ENCODE measurements around the gene RNU1-1. TPM values are rescaled to one million over a fixed set of nuclear protein-coding genes. Genes with fewer than 3 reads are reported as not detected.
A peak's percentile ranks its signal among the peaks of the same experiment; 100 is the strongest.

The RNU1-1 gene
- total RNA-seq, 1 experiment from 2014 or later, result 1,197 TPM

GRCh38 chr1:16498573-16499413 is 15.3 kb downstream of the RNU1-1 start (continued):
- TF ChIP-seq NFATC4 (CRISPR knock-in tag; IDR thresholded peaks at IDR 0.05), result no peak
- peak; percentile 70; the same call in 1 of the 2 replicates for TF ChIP-seq ZNF219 (CRISPR knock-in tag; IDR thresholded peaks at IDR 0.05; ENCODE audit: borderline replicate concordance)
- TF ChIP-seq ATF3 (CRISPR knock-in tag; conservative IDR thresholded peaks at IDR 0.05), result no peak
- TF ChIP-seq, protein P1, sequence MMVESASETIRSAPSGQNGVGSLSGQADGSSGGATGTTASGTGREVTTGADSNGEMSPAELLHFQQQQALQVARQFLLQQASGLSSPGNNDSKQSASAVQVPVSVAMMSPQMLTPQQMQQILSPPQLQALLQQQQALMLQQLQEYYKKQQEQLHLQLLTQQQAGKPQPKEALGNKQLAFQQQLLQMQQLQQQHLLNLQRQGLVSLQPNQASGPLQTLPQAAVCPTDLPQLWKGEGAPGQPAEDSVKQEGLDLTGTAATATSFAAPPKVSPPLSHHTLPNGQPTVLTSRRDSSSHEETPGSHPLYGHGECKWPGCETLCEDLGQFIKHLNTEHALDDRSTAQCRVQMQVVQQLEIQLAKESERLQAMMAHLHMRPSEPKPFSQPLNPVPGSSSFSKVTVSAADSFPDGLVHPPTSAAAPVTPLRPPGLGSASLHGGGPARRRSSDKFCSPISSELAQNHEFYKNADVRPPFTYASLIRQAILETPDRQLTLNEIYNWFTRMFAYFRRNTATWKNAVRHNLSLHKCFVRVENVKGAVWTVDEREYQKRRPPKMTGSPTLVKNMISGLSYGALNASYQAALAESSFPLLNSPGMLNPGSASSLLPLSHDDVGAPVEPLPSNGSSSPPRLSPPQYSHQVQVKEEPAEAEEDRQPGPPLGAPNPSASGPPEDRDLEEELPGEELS (CRISPR knock-in tag; IDR thresholded peaks at IDR 0.05), result no peak
- peak; percentile 72; the same call in 1 of the 2 replicates for TF ChIP-seq FOXP1 (CRISPR knock-in tag; IDR thresholded peaks at IDR 0.05; ENCODE audit: borderline replicate concordance)
- TF ChIP-seq RELA (CRISPR knock-in tag; IDR thresholded peaks at IDR 0.05; ENCODE audit: borderline replicate concordance), result no peak
- no peak for TF ChIP-seq ZBTB21 (CRISPR knock-in tag; IDR thresholded peaks at IDR 0.05; ENCODE audit: borderline replicate concordance)
- no peak for TF ChIP-seq ZNF263 (CRISPR knock-in tag; IDR thresholded peaks at IDR 0.05; ENCODE audit: low read depth)
- no peak for TF ChIP-seq ZNF317 (CRISPR knock-in tag; IDR thresholded peaks at IDR 0.05; ENCODE audit: borderline replicate concordance, low read depth)
- TF ChIP-seq MXD4 (CRISPR knock-in tag; IDR thresholded peaks at IDR 0.05; ENCODE audit: borderline replicate concordance), result no peak
- no peak for TF ChIP-seq ESRRA (CRISPR knock-in tag; IDR thresholded peaks at IDR 0.05; ENCODE audit: borderline replicate concordance)
- TF ChIP-seq, protein P2, sequence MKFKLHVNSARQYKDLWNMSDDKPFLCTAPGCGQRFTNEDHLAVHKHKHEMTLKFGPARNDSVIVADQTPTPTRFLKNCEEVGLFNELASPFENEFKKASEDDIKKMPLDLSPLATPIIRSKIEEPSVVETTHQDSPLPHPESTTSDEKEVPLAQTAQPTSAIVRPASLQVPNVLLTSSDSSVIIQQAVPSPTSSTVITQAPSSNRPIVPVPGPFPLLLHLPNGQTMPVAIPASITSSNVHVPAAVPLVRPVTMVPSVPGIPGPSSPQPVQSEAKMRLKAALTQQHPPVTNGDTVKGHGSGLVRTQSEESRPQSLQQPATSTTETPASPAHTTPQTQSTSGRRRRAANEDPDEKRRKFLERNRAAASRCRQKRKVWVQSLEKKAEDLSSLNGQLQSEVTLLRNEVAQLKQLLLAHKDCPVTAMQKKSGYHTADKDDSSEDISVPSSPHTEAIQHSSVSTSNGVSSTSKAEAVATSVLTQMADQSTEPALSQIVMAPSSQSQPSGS (CRISPR knock-in tag; IDR thresholded peaks at IDR 0.05; ENCODE audit: borderline replicate concordance, low read depth), result no peak
- TF ChIP-seq AR (CRISPR knock-in tag; IDR thresholded peaks at IDR 0.05), result no peak
- TF ChIP-seq GRHL2 (CRISPR knock-in tag; IDR thresholded peaks at IDR 0.05; ENCODE audit: insufficient replicate concordance, severe bottlenecking), result no peak
- TF ChIP-seq FOXK1 (CRISPR knock-in tag; IDR thresholded peaks at IDR 0.05), result no peak
- 0 out of 2 replicates have a peak, but pooled peaks have one; percentile 46 for TF ChIP-seq TP53 (CRISPR knock-in tag; IDR thresholded peaks at IDR 0.05)
- TF ChIP-seq, protein P3, sequence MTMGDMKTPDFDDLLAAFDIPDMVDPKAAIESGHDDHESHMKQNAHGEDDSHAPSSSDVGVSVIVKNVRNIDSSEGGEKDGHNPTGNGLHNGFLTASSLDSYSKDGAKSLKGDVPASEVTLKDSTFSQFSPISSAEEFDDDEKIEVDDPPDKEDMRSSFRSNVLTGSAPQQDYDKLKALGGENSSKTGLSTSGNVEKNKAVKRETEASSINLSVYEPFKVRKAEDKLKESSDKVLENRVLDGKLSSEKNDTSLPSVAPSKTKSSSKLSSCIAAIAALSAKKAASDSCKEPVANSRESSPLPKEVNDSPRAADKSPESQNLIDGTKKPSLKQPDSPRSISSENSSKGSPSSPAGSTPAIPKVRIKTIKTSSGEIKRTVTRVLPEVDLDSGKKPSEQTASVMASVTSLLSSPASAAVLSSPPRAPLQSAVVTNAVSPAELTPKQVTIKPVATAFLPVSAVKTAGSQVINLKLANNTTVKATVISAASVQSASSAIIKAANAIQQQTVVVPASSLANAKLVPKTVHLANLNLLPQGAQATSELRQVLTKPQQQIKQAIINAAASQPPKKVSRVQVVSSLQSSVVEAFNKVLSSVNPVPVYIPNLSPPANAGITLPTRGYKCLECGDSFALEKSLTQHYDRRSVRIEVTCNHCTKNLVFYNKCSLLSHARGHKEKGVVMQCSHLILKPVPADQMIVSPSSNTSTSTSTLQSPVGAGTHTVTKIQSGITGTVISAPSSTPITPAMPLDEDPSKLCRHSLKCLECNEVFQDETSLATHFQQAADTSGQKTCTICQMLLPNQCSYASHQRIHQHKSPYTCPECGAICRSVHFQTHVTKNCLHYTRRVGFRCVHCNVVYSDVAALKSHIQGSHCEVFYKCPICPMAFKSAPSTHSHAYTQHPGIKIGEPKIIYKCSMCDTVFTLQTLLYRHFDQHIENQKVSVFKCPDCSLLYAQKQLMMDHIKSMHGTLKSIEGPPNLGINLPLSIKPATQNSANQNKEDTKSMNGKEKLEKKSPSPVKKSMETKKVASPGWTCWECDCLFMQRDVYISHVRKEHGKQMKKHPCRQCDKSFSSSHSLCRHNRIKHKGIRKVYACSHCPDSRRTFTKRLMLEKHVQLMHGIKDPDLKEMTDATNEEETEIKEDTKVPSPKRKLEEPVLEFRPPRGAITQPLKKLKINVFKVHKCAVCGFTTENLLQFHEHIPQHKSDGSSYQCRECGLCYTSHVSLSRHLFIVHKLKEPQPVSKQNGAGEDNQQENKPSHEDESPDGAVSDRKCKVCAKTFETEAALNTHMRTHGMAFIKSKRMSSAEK (CRISPR knock-in tag; IDR thresholded peaks at IDR 0.05; ENCODE audit: borderline replicate concordance), result no peak
- 0 out of 2 replicates have a peak, but pooled peaks have one; percentile 25 for TF ChIP-seq E2F5 (CRISPR knock-in tag; IDR thresholded peaks at IDR 0.05)
- TF ChIP-seq, protein P4, sequence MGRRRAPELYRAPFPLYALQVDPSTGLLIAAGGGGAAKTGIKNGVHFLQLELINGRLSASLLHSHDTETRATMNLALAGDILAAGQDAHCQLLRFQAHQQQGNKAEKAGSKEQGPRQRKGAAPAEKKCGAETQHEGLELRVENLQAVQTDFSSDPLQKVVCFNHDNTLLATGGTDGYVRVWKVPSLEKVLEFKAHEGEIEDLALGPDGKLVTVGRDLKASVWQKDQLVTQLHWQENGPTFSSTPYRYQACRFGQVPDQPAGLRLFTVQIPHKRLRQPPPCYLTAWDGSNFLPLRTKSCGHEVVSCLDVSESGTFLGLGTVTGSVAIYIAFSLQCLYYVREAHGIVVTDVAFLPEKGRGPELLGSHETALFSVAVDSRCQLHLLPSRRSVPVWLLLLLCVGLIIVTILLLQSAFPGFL (CRISPR knock-in tag; IDR thresholded peaks at IDR 0.05; ENCODE audit: borderline replicate concordance), result no peak
- no peak for TF ChIP-seq JAZF1 (CRISPR knock-in tag; IDR thresholded peaks at IDR 0.05)
- no peak for TF ChIP-seq TEAD4 (CRISPR knock-in tag; IDR thresholded peaks at IDR 0.05)
- no peak for TF ChIP-seq ZNF671 (CRISPR knock-in tag; IDR thresholded peaks at IDR 0.05)
- no peak for TF ChIP-seq CDX4 (CRISPR knock-in tag; IDR thresholded peaks at IDR 0.05; ENCODE audit: borderline replicate concordance)

Measured in WTC11 (cell line).